GM23338 (cell line): ENCODE data around the gene RABL3. TPM values are rescaled to one million over a fixed set of nuclear protein-coding genes. Genes with fewer than 3 reads are reported as not detected.
"Not testable (repeated sequence)": the region's sequence is repeated elsewhere in the genome, so short reads cannot be mapped to it uniquely, and the experiment has no call there.

Source experiments
- ATAC-seq: fragments of 200-7000 bp; cut with Tn5 transposase; 3 replicates; pipeline ENCODE4 v1.9.1; 2020
- DNase-seq: peaks from one replicate; pipeline ENCODE4 v3.0.0-alpha.2; 2015; ENCODE audit warnings: low spot score
- H2AFZ ChIP-seq: fragments of 200-600 bp; sonication (generic); 2 replicates; pipeline ENCODE4 v1.8.0; 2016; ENCODE audit warnings: antibody characterized with exemption, mild to moderate bottlenecking, moderate library complexity
- H3F3A ChIP-seq: fragments of 200-600 bp; sonication (generic); replicated peaks from 2 replicates; pipeline ENCODE4 v1.8.0; 2017; ENCODE audit warnings: antibody characterized with exemption, mixed run types, low read depth
- H3K27ac ChIP-seq: fragments of 200-600 bp; sonication (generic); 2 replicates; pipeline ENCODE4 v1.6.1; 2016; ENCODE audit warnings: low read depth
- H3K27me3 ChIP-seq: fragments of 200-600 bp; sonication (generic); 2 replicates; pipeline ENCODE4 v1.8.0; 2016; ENCODE audit warnings: mild to moderate bottlenecking, mixed run types, moderate library complexity; ENCODE audit not compliant: insufficient read depth
- H3K36me3 ChIP-seq: fragments of 200-600 bp; sonication (generic); 2 replicates; pipeline ENCODE4 v1.8.0; 2016; ENCODE audit warnings: mild to moderate bottlenecking; ENCODE audit not compliant: insufficient read depth
- H3K4me1 ChIP-seq: fragments of 200-600 bp; sonication (generic); 2 replicates; pipeline ENCODE4 v1.8.0; 2016; ENCODE audit warnings: mild to moderate bottlenecking, moderate library complexity; ENCODE audit not compliant: insufficient read depth
- H3K4me2 ChIP-seq: fragments of 200-600 bp; sonication (generic); 2 replicates; pipeline ENCODE4 v1.7.1; 2017; ENCODE audit warnings: mixed run types
- H3K4me3 ChIP-seq: fragments of 200-600 bp; sonication (generic); 2 replicates; pipeline ENCODE4 v1.6.1; 2016; ENCODE audit warnings: mixed run types
- H3K79me2 ChIP-seq: fragments of 200-600 bp; sonication (generic); replicated peaks from 2 replicates; pipeline ENCODE4 v1.8.0; 2017; ENCODE audit warnings: mild to moderate bottlenecking; ENCODE audit not compliant: insufficient read depth
- H3K9me2 ChIP-seq: fragments of 200-600 bp; sonication (generic); 2 replicates; pipeline ENCODE4 v1.8.0; 2017; ENCODE audit not compliant: insufficient read depth
- H4K20me1 ChIP-seq: fragments of 200-600 bp; sonication (generic); replicated peaks from 2 replicates; pipeline ENCODE4 v1.8.0; 2017; ENCODE audit warnings: mild to moderate bottlenecking; ENCODE audit not compliant: insufficient read depth
- H3K27ac Mint-ChIP-seq: 2 replicates; pipeline ENCODE4 v1.8.0; 2020; ENCODE audit warnings: inconsistent platforms, mild to moderate bottlenecking, moderate library complexity, mixed read lengths
- H3K27me3 Mint-ChIP-seq: 3 replicates; pipeline ENCODE4 v1.8.0; 2022; ENCODE audit warnings: low read depth, mild to moderate bottlenecking, moderate library complexity, mixed read lengths, inconsistent platforms; ENCODE audit not compliant: insufficient read depth, poor library complexity
- H3K36me3 Mint-ChIP-seq: 3 replicates; pipeline ENCODE4 v1.8.0; 2021; ENCODE audit warnings: low read depth, mild to moderate bottlenecking, inconsistent platforms, moderate library complexity, mixed read lengths
- H3K4me1 Mint-ChIP-seq: 3 replicates; pipeline ENCODE4 v1.8.0; 2020; ENCODE audit warnings: mild to moderate bottlenecking, inconsistent platforms, mixed read lengths
- H3K4me3 Mint-ChIP-seq: 3 replicates; pipeline ENCODE4 v1.8.0; 2021; ENCODE audit warnings: moderate library complexity, mild to moderate bottlenecking, inconsistent platforms, mixed read lengths
- H3K9me3 Mint-ChIP-seq: 3 replicates; pipeline ENCODE4 v1.8.0; 2020; ENCODE audit warnings: moderate library complexity, mild to moderate bottlenecking, inconsistent platforms, mixed read lengths
- CREB1 ChIP-seq: fragments of 250-450 bp; sonication (Bioruptor Pico); IDR thresholded peaks from 2 replicates; pipeline ENCODE4 v1.5.0; 2020; ENCODE audit warnings: low read depth, mild to moderate bottlenecking, moderate library complexity
- POLR2AphosphoS5 ChIP-seq: IDR thresholded peaks from 2 replicates; pipeline ENCODE4 v1.6.1; 2016; ENCODE audit warnings: antibody characterized with exemption, low read depth
- ZNF114 ChIP-seq: fragments of 250-450 bp; sonication (Bioruptor Pico); IDR thresholded peaks from 2 replicates; pipeline ENCODE4 v1.5.0; 2020; ENCODE audit warnings: mild to moderate bottlenecking, moderate library complexity
- ZNF331 ChIP-seq: fragments of 250-450 bp; sonication (Bioruptor Pico); IDR thresholded peaks from 2 replicates; pipeline ENCODE4 v1.5.0; 2020; ENCODE audit warnings: low read depth, mild to moderate bottlenecking, moderate library complexity
- polyA plus RNA-seq: library from polyadenylated mRNA; unstranded; fragments of >200 nt; fragmentation: Nextera tagmentation; extraction: Ambion mirVana; gene quantifications from 2 replicates; pipeline ENCODE4 v1.2.1, GENCODE V29; 2016
- total RNA-seq: library from RNA; depleted of rRNA; stranded (reverse); fragments of >200 nt; shearing (Covaris generic); gene quantifications from 2 replicates; pipeline ENCODE4 v1.2.3, GENCODE V29; 2014
- TF ChIP-seq, protein P1 (sequence below): fragments of 250-450 bp; sonication (Bioruptor Pico); IDR thresholded peaks from 2 replicates; pipeline ENCODE4 v1.5.0; 2020; ENCODE audit warnings: mild to moderate bottlenecking, moderate library complexity

Gene RABL3
- total and polyA plus RNA-seq, 2 experiments from 2014 or later: 7.8 to 9.8 TPM

DNA sequence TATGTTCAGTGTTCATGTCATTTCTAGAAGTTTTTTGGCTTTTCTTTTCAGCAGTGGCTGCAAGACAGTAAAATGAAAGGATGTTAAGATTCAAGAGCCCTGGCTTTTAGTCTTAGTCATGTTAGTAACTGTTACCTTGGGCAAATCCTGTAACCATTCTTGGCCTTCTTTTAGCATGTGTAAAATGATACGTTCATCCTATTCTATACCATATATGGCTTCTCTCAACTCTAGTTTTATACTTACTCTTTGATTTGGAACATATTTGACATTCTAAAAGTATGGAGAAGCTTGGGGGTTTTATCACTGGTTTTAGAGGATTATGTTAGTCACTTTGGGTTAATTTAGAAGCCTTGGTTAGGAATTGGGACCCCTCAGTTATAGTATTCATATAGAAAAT lies 20.3 kb upstream of the RABL3 start:
- H4K20me1 ChIP-seq: peaks cover 14% of the 10 kb centered on the region
- no peak overlapping the region for H3K4me2 ChIP-seq
- H3K4me1 ChIP-seq: peaks cover 28% of the 10 kb centered on the region
- peaks cover 28% of the 10 kb centered on the region for H3K36me3 Mint-ChIP-seq
- H3K36me3 ChIP-seq: no peaks in the 10 kb centered on the region
- H3K27me3 ChIP-seq: no peaks in the 10 kb centered on the region
- H3K27ac Mint-ChIP-seq: no peak overlapping the region
- H3K79me2 ChIP-seq: peaks cover 100% of the 10 kb centered on the region
- no peak for DNase-seq
- no peak overlapping the region for H3K4me3 Mint-ChIP-seq
- H3K4me1 Mint-ChIP-seq: peaks cover 53% of the 10 kb centered on the region
- H3K9me3 Mint-ChIP-seq: peaks cover 8% of the 10 kb centered on the region; the same call in 2 of the 3 replicates
- H3F3A ChIP-seq: no peaks in the 10 kb centered on the region
- H3K9me2 ChIP-seq: no peaks in the 10 kb centered on the region
- no peak for ATAC-seq
- no peak overlapping the region for H3K4me3 ChIP-seq
- H3K27me3 Mint-ChIP-seq: peaks cover 3% of the 10 kb centered on the region
- H3K27ac ChIP-seq: no peak overlapping the region
- no peak overlapping the region for H2AFZ ChIP-seq
- TF ChIP-seq ZNF114 (CRISPR knock-in tag) (no peak), ZNF331 (CRISPR knock-in tag) (no peak), CREB1 (CRISPR knock-in tag) (no peak), POLR2AphosphoS5 (no peak)
- TF ChIP-seq, protein P1, sequence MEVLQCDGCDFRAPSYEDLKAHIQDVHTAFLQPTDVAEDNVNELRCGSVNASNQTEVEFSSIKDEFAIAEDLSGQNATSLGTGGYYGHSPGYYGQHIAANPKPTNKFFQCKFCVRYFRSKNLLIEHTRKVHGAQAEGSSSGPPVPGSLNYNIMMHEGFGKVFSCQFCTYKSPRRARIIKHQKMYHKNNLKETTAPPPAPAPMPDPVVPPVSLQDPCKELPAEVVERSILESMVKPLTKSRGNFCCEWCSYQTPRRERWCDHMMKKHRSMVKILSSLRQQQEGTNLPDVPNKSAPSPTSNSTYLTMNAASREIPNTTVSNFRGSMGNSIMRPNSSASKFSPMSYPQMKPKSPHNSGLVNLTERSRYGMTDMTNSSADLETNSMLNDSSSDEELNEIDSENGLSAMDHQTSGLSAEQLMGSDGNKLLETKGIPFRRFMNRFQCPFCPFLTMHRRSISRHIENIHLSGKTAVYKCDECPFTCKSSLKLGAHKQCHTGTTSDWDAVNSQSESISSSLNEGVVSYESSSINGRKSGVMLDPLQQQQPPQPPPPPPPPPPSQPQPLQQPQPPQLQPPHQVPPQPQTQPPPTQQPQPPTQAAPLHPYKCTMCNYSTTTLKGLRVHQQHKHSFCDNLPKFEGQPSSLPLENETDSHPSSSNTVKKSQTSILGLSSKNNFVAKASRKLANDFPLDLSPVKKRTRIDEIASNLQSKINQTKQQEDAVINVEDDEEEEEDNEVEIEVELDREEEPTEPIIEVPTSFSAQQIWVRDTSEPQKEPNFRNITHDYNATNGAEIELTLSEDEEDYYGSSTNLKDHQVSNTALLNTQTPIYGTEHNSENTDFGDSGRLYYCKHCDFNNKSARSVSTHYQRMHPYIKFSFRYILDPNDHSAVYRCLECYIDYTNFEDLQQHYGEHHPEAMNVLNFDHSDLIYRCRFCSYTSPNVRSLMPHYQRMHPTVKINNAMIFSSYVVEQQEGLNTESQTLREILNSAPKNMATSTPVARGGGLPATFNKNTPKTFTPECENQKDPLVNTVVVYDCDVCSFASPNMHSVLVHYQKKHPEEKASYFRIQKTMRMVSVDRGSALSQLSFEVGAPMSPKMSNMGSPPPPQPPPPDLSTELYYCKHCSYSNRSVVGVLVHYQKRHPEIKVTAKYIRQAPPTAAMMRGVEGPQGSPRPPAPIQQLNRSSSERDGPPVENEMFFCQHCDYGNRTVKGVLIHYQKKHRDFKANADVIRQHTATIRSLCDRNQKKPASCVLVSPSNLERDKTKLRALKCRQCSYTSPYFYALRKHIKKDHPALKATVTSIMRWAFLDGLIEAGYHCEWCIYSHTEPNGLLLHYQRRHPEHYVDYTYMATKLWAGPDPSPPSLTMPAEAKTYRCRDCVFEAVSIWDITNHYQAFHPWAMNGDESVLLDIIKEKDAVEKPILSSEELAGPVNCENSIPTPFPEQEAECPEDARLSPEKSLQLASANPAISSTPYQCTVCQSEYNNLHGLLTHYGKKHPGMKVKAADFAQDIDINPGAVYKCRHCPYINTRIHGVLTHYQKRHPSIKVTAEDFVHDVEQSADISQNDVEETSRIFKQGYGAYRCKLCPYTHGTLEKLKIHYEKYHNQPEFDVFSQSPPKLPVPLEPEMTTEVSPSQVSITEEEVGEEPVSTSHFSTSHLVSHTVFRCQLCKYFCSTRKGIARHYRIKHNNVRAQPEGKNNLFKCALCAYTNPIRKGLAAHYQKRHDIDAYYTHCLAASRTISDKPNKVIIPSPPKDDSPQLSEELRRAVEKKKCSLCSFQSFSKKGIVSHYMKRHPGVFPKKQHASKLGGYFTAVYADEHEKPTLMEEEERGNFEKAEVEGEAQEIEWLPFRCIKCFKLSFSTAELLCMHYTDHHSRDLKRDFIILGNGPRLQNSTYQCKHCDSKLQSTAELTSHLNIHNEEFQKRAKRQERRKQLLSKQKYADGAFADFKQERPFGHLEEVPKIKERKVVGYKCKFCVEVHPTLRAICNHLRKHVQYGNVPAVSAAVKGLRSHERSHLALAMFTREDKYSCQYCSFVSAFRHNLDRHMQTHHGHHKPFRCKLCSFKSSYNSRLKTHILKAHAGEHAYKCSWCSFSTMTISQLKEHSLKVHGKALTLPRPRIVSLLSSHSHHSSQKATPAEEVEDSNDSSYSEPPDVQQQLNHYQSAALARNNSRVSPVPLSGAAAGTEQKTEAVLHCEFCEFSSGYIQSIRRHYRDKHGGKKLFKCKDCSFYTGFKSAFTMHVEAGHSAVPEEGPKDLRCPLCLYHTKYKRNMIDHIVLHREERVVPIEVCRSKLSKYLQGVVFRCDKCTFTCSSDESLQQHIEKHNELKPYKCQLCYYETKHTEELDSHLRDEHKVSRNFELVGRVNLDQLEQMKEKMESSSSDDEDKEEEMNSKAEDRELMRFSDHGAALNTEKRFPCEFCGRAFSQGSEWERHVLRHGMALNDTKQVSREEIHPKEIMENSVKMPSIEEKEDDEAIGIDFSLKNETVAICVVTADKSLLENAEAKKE (CRISPR knock-in tag): no peak

DNA sequence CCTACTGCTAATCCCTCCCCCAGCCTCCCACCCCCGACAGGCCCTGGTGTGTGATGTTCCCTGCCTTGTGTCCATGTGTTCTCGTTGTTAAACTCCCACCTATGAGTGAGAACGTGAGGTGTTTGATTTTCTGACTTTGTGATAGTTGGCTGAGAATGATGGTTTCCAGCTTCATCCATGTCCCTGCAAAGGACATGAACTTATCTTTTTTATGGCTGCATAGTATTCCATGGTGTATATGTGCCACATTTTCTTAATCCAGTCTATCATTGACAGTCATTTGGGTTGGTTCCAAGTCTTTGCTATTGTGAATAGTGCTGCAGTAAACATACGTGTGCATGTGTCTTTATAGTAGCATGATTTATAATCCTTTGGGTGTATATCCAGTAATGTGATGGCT lies 16.2 kb upstream of the RABL3 start:
- H3K9me2 ChIP-seq: not testable (repeated sequence)

More for the DNA sequence above, 16.2 kb upstream of the RABL3 start:
- H3K27me3 Mint-ChIP-seq, H3K4me3 ChIP-seq, ATAC-seq, H3K4me1 ChIP-seq, H3F3A ChIP-seq, H3K27ac ChIP-seq, DNase-seq, H3K36me3 ChIP-seq, H3K4me2 ChIP-seq, H4K20me1 ChIP-seq, H3K4me3 Mint-ChIP-seq, H3K27me3 ChIP-seq, H3K27ac Mint-ChIP-seq, H2AFZ ChIP-seq: not testable (repeated sequence)
- Mint-ChIP-seq H3K36me3 (peaks cover 67% of the 10 kb centered on the region), H3K4me1 (peaks cover 33% of the 10 kb centered on the region), H3K9me3 (peaks cover 11% of the 10 kb centered on the region; the same call in 2 of the 3 replicates)
- peaks cover 100% of the 10 kb centered on the region for H3K79me2 ChIP-seq
